GM19238 (cell line): ENCODE results near the gene TRPV4.
A peak's percentile ranks its signal among the peaks of the same experiment; 100 is the strongest.
"Not testable (repeated sequence)": the region's sequence is repeated elsewhere in the genome, so short reads cannot be mapped to it uniquely, and the experiment has no call there.

Source experiments
- DNase-seq: peaks from one replicate; pipeline ENCODE4 v3.0.0; 2011; ENCODE audit warnings: low spot score; ENCODE audit not compliant: insufficient read length

Gene TRPV4

GRCh38 chr12:109833307-109834189 is at the start of gene TRPV4:
Gene TRPV4, minus strand, starts transcription at chr12:109833398. Its CDS starts 18,602 bp downstream, at chr12:109814796.
- no peak for DNase-seq

- DNase-seq = no peak
Measured at GRCh38 chr12:109881752-109882151, 48.6 kb upstream of the TRPV4 start.

- DNase-seq = no peak
Measured at GRCh38 chr12:109880938-109881337, 47.7 kb upstream of the TRPV4 start.

- peak; percentile 95 for DNase-seq
Measured at GRCh38 chr12:109880043-109880931, 47.1 kb upstream of the TRPV4 start, which contains the start of gene GLTP. Gene GLTP, minus strand, starts transcription at chr12:109880541. Its CDS starts 167 bp downstream, at chr12:109880374.

GRCh38 chr12:109879351-109880042 is 46.3 kb upstream of the TRPV4 start:
- no peak for DNase-seq

- no peak for DNase-seq
Measured at GRCh38 chr12:109878749-109879148, 45.6 kb upstream of the TRPV4 start.

GRCh38 chr12:109878247-109878625 is 45.0 kb upstream of the TRPV4 start:
- no peak for DNase-seq

- DNase-seq = no peak
Measured at GRCh38 chr12:109877504-109878246, 44.5 kb upstream of the TRPV4 start.

- no peak for DNase-seq
Measured at GRCh38 chr12:109876406-109876805, 43.2 kb upstream of the TRPV4 start.

- no peak for DNase-seq
Measured at GRCh38 chr12:109875572-109876131, 42.5 kb upstream of the TRPV4 start.

GRCh38 chr12:109873653-109874052 is 40.5 kb upstream of the TRPV4 start:
- no peak for DNase-seq

- DNase-seq = no peak
Measured at GRCh38 chr12:109871668-109872314, 38.6 kb upstream of the TRPV4 start.

- DNase-seq = no peak
Measured at GRCh38 chr12:109870648-109871047, 37.5 kb upstream of the TRPV4 start.

GRCh38 chr12:109868182-109869051 is 35.2 kb upstream of the TRPV4 start:
- DNase-seq = no peak

GRCh38 chr12:109864916-109865315 is 31.7 kb upstream of the TRPV4 start:
- DNase-seq = no peak

GRCh38 chr12:109863847-109864712 is 30.9 kb upstream of the TRPV4 start:
- DNase-seq = no peak

- DNase-seq = not testable (repeated sequence)
Measured at GRCh38 chr12:109862491-109862890, 29.3 kb upstream of the TRPV4 start.
